Measurements from ENCODE around the gene ATXN1. TPM values are rescaled to one million over a fixed set of nuclear protein-coding genes. Genes with fewer than 3 reads are reported as not detected.

The ATXN1 gene
- polyA plus RNA-seq, 1 donor from 2014 or later = 28.2 TPM

DNA sequence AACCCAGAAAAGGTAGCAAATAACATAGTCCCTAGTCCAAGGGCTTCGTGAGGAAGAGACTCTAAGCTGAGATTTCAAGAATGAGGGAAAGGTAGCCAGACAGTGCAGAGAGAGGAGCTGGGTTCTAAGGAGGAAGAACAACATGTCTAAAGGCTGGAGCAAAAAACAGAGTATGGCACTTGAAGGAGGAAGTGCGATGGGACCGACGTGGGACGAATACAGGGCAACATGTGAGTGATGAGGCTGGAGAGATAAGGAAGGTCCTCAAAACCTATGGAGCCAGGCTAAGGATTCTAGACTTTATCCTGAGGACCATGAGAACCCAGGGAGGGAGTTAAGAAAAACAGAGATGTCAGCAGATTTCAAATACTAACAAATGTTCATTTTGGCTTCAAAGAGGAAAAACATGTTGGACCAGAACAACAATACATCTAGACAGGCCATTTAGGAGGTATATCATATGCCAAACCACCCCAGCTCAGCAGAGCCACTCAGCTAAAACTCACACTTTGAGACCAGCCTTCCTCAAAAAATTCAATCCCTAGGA, 17.5 kb downstream of the ATXN1 start:
- Histone ChIP-seq H4K20me1 (ENCODE audit: insufficient read depth) (no peaks in the 10 kb centered on the region), H3K4me3 (ENCODE audit: low read length) (no peak overlapping the region), H3K9me3 (ENCODE audit: low read length) (no peaks in the 10 kb centered on the region), H3K9ac (ENCODE audit: low read length) (no peak overlapping the region), H3K27me3 (ENCODE audit: insufficient read depth, low read depth, low read length) (no peaks in the 10 kb centered on the region), H3K9me2 (ENCODE audit: insufficient read depth, low read length) (no peaks in the 10 kb centered on the region), H2AFZ (ENCODE audit: low read depth, low read length) (no peak overlapping the region), H3F3A (ENCODE audit: insufficient read depth, low read length, poor library complexity, severe bottlenecking) (peaks cover 5% of the 10 kb centered on the region), H3K79me2 (replicated peaks; ENCODE audit: insufficient read depth, low read length) (no peaks in the 10 kb centered on the region), H3K27ac (ENCODE audit: low read length) (no peak overlapping the region), H3K36me3 (ENCODE audit: insufficient read depth, low read length) (no peaks in the 10 kb centered on the region), H3K4me2 (ENCODE audit: low read length) (no peak overlapping the region)
- no peak for TF ChIP-seq EZH2 (IDR thresholded peaks at IDR 0.05; ENCODE audit: borderline replicate concordance, insufficient read depth, low read length, poor library complexity, severe bottlenecking)
- no peak for TF ChIP-seq POLR2AphosphoS5 (IDR thresholded peaks at IDR 0.05)
- TF ChIP-seq TAF1 (IDR thresholded peaks at IDR 0.05; ENCODE audit: low read depth) = no peak
- TF ChIP-seq, protein P1, sequence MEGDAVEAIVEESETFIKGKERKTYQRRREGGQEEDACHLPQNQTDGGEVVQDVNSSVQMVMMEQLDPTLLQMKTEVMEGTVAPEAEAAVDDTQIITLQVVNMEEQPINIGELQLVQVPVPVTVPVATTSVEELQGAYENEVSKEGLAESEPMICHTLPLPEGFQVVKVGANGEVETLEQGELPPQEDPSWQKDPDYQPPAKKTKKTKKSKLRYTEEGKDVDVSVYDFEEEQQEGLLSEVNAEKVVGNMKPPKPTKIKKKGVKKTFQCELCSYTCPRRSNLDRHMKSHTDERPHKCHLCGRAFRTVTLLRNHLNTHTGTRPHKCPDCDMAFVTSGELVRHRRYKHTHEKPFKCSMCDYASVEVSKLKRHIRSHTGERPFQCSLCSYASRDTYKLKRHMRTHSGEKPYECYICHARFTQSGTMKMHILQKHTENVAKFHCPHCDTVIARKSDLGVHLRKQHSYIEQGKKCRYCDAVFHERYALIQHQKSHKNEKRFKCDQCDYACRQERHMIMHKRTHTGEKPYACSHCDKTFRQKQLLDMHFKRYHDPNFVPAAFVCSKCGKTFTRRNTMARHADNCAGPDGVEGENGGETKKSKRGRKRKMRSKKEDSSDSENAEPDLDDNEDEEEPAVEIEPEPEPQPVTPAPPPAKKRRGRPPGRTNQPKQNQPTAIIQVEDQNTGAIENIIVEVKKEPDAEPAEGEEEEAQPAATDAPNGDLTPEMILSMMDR (IDR thresholded peaks at IDR 0.05; ENCODE audit: poor library complexity, severe bottlenecking) = no peak
- TF ChIP-seq, protein P2, sequence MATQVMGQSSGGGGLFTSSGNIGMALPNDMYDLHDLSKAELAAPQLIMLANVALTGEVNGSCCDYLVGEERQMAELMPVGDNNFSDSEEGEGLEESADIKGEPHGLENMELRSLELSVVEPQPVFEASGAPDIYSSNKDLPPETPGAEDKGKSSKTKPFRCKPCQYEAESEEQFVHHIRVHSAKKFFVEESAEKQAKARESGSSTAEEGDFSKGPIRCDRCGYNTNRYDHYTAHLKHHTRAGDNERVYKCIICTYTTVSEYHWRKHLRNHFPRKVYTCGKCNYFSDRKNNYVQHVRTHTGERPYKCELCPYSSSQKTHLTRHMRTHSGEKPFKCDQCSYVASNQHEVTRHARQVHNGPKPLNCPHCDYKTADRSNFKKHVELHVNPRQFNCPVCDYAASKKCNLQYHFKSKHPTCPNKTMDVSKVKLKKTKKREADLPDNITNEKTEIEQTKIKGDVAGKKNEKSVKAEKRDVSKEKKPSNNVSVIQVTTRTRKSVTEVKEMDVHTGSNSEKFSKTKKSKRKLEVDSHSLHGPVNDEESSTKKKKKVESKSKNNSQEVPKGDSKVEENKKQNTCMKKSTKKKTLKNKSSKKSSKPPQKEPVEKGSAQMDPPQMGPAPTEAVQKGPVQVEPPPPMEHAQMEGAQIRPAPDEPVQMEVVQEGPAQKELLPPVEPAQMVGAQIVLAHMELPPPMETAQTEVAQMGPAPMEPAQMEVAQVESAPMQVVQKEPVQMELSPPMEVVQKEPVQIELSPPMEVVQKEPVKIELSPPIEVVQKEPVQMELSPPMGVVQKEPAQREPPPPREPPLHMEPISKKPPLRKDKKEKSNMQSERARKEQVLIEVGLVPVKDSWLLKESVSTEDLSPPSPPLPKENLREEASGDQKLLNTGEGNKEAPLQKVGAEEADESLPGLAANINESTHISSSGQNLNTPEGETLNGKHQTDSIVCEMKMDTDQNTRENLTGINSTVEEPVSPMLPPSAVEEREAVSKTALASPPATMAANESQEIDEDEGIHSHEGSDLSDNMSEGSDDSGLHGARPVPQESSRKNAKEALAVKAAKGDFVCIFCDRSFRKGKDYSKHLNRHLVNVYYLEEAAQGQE (IDR thresholded peaks at IDR 0.05; ENCODE audit: borderline replicate concordance) = no peak
- no peak for TF ChIP-seq EP300 (conservative IDR thresholded peaks at IDR 0.05; ENCODE audit: poor library complexity, severe bottlenecking)
- no peak for TF ChIP-seq RAD21 (conservative IDR thresholded peaks at IDR 0.05)
- TF ChIP-seq SMC3 (conservative IDR thresholded peaks at IDR 0.05; ENCODE audit: poor library complexity) = no peak
- TF ChIP-seq MXI1 (conservative IDR thresholded peaks at IDR 0.05; ENCODE audit: poor library complexity, severe bottlenecking) = no peak

- no peak overlapping the region for H2AFZ ChIP-seq (ENCODE audit: low read depth, low read length)
- no peak overlapping the region for H3K4me3 ChIP-seq (ENCODE audit: low read length)
- TF ChIP-seq POLR2AphosphoS5 (IDR thresholded peaks at IDR 0.05) (no peak), TAF1 (IDR thresholded peaks at IDR 0.05; ENCODE audit: low read depth) (no peak), MXI1 (conservative IDR thresholded peaks at IDR 0.05; ENCODE audit: poor library complexity, severe bottlenecking) (no peak), RAD21 (conservative IDR thresholded peaks at IDR 0.05) (no peak), EP300 (conservative IDR thresholded peaks at IDR 0.05; ENCODE audit: poor library complexity, severe bottlenecking) (no peak), EZH2 (IDR thresholded peaks at IDR 0.05; ENCODE audit: borderline replicate concordance, insufficient read depth, low read length, poor library complexity, severe bottlenecking) (no peak)
- TF ChIP-seq, protein P2 (IDR thresholded peaks at IDR 0.05; ENCODE audit: borderline replicate concordance) = no peak
- TF ChIP-seq, protein P1 (IDR thresholded peaks at IDR 0.05; ENCODE audit: poor library complexity, severe bottlenecking) = no peak
- no peaks in the 10 kb centered on the region for H3K79me2 ChIP-seq (replicated peaks; ENCODE audit: insufficient read depth, low read length)
- H3K9me2 ChIP-seq (ENCODE audit: insufficient read depth, low read length) = no peaks in the 10 kb centered on the region
- H3K9me3 ChIP-seq (ENCODE audit: low read length) = no peaks in the 10 kb centered on the region
- H3K27me3 ChIP-seq (ENCODE audit: insufficient read depth, low read depth, low read length) = no peaks in the 10 kb centered on the region
- no peaks in the 10 kb centered on the region for H4K20me1 ChIP-seq (ENCODE audit: insufficient read depth)
- H3K9ac ChIP-seq (ENCODE audit: low read length) = no peak overlapping the region
- no peak overlapping the region for H3K4me2 ChIP-seq (ENCODE audit: low read length)
- H3K27ac ChIP-seq (ENCODE audit: low read length) = no peak overlapping the region
- H3K36me3 ChIP-seq (ENCODE audit: insufficient read depth, low read length) = no peaks in the 10 kb centered on the region
- H3F3A ChIP-seq (ENCODE audit: insufficient read depth, low read length, poor library complexity, severe bottlenecking) = peaks cover 5% of the 10 kb centered on the region
Measured at GRCh38 chr6:16742116-16742515, 19.1 kb downstream of the ATXN1 start.

Data from neural cell (in vitro differentiated cells).